IPS-18c (cell line): ENCODE results near the gene AGRP.

Experiments
- H3K4me3 ChIP-seq: 2 replicates; pipeline ENCODE4 v1.7.0; 2013; ENCODE audit warnings: low read depth, mild to moderate bottlenecking, low read length, moderate library complexity; ENCODE audit not compliant: insufficient read depth
- H3K9me3 ChIP-seq: one replicate; pipeline ENCODE4 v1.6.1; 2013; ENCODE audit warnings: mild to moderate bottlenecking, low read length, moderate library complexity; ENCODE audit not compliant: control insufficient read depth, insufficient read depth

Gene AGRP

GRCh38 chr16:67454852-67455251 is 28.5 kb downstream of the AGRP start:
- Histone ChIP-seq H3K9me3 (no peaks in the 10 kb centered on the region), H3K4me3 (no peak overlapping the region)

- Histone ChIP-seq H3K4me3 (no peak overlapping the region), H3K9me3 (no peaks in the 10 kb centered on the region)
Measured at GRCh38 chr16:67454104-67454503, 29.2 kb downstream of the AGRP start.

- Histone ChIP-seq H3K4me3 (no peak overlapping the region), H3K9me3 (no peaks in the 10 kb centered on the region)
Measured at GRCh38 chr16:67451704-67452435, 31.5 kb downstream of the AGRP start.

DNA sequence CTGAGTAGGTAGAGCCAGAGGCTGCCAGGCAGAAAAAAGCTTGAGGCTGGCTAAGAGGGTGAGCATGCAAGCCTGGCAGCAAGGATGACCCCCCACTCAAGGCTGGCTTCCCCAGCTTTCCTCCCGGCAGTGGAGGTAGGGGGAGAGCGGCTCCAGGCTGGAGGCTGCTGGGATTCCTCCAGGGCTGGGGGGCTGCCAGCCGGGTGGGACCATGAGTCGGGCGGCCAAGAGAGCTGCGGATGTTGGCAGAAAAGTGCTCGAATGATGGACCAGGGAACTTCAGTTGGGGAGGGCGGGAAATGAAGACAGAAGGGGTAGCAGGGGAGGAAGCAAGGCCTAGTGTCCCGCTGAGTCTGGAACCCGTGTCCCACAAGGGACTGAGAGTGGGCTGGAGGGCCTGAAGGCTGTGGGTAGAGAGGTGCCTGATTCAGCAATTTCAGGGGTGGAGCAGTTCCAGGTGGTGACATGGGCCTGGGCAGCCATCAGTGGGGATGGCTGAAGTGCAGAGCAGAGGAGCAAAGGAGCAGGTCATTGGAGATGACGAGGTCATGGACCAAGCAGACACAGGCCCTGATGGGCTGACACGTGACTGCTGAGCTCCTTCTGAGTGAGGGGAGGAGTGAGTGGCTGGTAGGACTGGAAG is 32.2 kb downstream of the AGRP start:
- H3K9me3 ChIP-seq: no peaks in the 10 kb centered on the region
- H3K4me3 ChIP-seq: no peak overlapping the region

DNA sequence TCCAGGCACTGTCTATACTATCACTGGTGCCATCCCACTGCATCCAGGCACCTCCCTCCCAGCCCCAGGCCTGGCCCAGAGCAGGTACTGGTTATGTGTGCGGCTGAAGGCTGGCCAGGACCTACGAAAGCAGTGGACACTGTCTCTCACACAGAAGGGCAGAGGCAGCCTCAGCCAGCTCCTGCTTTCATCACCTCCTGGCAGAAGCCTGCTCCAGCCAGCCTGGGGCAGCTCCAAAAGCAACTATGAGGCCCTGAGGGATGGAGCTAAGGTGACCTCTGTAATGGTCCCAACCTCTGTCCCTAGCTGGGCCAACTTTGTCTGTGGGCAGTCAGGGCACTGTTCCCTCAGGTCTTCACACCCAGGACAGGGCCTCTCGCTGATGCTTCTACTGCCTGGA is 33.6 kb downstream of the AGRP start:
- H3K4me3 ChIP-seq: no peak overlapping the region
- no peaks in the 10 kb centered on the region for H3K9me3 ChIP-seq

DNA sequence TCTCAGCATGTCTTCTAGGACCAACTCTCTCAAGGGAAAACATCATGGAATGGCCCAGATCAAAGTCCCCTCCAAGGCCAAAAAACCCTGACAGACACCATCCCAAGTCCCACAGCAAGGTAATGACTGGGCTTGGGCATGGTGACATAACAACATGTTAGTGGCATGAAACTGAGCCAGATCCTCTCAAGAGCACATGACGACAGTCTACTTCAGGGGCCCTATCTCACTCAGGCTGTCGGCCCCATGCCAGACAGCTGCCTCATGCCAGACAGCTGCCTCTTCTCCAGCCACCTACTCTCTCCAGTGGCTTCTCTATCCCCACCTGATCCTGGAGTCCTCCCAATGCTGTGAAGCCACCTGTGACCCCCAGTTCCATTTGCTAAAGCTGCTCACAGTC is 34.0 kb downstream of the AGRP start:
- no peak overlapping the region for H3K4me3 ChIP-seq
- no peaks in the 10 kb centered on the region for H3K9me3 ChIP-seq

GRCh38 chr16:67448580-67448979 is 34.8 kb downstream of the AGRP start:
- H3K4me3 ChIP-seq: no peak overlapping the region
- H3K9me3 ChIP-seq: no peaks in the 10 kb centered on the region

- H3K4me3 ChIP-seq: no peak overlapping the region; the same call in 1 of the 2 replicates
- no peaks in the 10 kb centered on the region for H3K9me3 ChIP-seq
Measured at GRCh38 chr16:67447508-67448076, 35.8 kb downstream of the AGRP start.

DNA sequence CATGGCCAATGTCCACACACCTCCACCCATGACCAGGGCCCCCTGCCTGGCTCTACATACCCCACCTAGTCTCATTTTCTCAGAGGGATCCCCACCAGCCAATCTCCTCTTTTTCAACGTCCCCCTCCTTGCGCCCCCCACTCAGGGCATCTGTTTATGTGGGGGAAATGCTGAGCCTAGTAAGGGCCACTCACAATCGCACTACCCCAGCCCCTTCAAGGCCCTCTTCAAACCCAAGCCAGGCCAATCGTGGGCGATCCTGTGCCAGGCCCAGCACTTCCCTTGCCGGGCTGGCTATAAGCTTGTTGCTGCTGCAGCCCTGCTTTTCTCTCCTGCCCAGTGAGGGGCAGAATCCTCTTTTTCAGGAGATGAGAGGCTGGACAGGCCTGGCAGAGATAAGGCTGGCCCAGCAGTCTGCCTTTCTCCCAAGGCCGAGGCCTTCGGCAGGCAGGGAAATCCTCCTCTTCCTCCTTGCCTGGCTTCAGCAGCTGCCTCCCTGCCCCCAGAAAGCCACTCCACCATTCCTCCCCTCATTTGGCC is 36.3 kb downstream of the AGRP start:
- H3K4me3 ChIP-seq: no peak overlapping the region

GRCh38 chr16:67445913-67446907 is 37.1 kb downstream of the AGRP start:
- Histone ChIP-seq H3K9me3 (no peaks in the 10 kb centered on the region), H3K4me3 (no peak overlapping the region)

More for the DNA sequence above, 36.3 kb downstream of the AGRP start:
- H3K9me3 ChIP-seq: no peaks in the 10 kb centered on the region

- Histone ChIP-seq H3K9me3 (no peaks in the 10 kb centered on the region), H3K4me3 (no peak overlapping the region)
Measured at GRCh38 chr16:67445441-67445912, 37.9 kb downstream of the AGRP start.

- Histone ChIP-seq H3K9me3 (no peaks in the 10 kb centered on the region), H3K4me3 (no peak overlapping the region)
Measured at GRCh38 chr16:67445126-67445426, 38.3 kb downstream of the AGRP start.

- H3K9me3 ChIP-seq: no peaks in the 10 kb centered on the region
- H3K4me3 ChIP-seq: no peak overlapping the region
Measured at GRCh38 chr16:67444259-67445125, 38.9 kb downstream of the AGRP start.

- no peak overlapping the region for H3K4me3 ChIP-seq
- no peaks in the 10 kb centered on the region for H3K9me3 ChIP-seq
Measured at GRCh38 chr16:67443265-67443664, 40.1 kb downstream of the AGRP start.

GRCh38 chr16:67442581-67443255 is 40.6 kb downstream of the AGRP start:
- Histone ChIP-seq H3K4me3 (no peak overlapping the region), H3K9me3 (no peaks in the 10 kb centered on the region)

- H3K9me3 ChIP-seq: no peaks in the 10 kb centered on the region
- H3K4me3 ChIP-seq: no peak overlapping the region
Measured at GRCh38 chr16:67441907-67442306, 41.4 kb downstream of the AGRP start.
